ENCODE results near the gene KRTAP20-4. TPM values are rescaled to one million over a fixed set of nuclear protein-coding genes. Genes with fewer than 3 reads are reported as not detected.

The KRTAP20-4 gene
- total RNA-seq, 1 experiment from 2014 or later: not detected

GRCh38 chr21:30615199-30615598 is 5.2 kb upstream of the KRTAP20-4 start:
- H3K9me3 ChIP-seq: no peaks in the 10 kb centered on the region
- CTCF ChIA-PET: no interaction called here

GRCh38 chr21:30616125-30616524 is 4.3 kb upstream of the KRTAP20-4 start, which contains the start of gene KRTAP20-1:
Gene KRTAP20-1 (plus strand): TSS chr21:30616425. CDS start chr21:30616455, 30 bp downstream.
- intact Hi-C loops (cut with micrococcal nuclease; ENCODE audit: unreplicated experiment): no loop called here
- Histone ChIP-seq H3K27me3 (replicated peaks; ENCODE audit: control insufficient read depth, insufficient read depth, low read length) (no peaks in the 10 kb centered on the region), H3K9me3 (no peaks in the 10 kb centered on the region), H3K4me1 (no peaks in the 10 kb centered on the region), H3K36me3 (ENCODE audit: control insufficient read depth, insufficient read depth, low read length) (no peaks in the 10 kb centered on the region), H3K4me3 (ENCODE audit: low read depth, low read length) (no peak within 1 kb of the TSS)
- DNase-seq: no peak
- no peaks in the 10 kb centered on the region for H3K27me3 Mint-ChIP-seq (ENCODE audit: insufficient read depth, unreplicated experiment)
- ChIA-PET POLR2A (no interaction called here), CTCF (no interaction called here)
- peaks cover 2% of the 10 kb centered on the region for H3K9me3 Mint-ChIP-seq (ENCODE audit: unreplicated experiment)
- no peak for TF ChIP-seq CTCF (IDR thresholded peaks at IDR 0.05; ENCODE audit: insufficient read depth in 1 of 2, low read depth in 1 of 2, low read length in 1 of 2, severe bottlenecking in 1 of 2, unreplicated experiment in 1 of 2)
- no peak within 1 kb of the TSS for H3K27ac Mint-ChIP-seq (ENCODE audit: unreplicated experiment)
- no peak within 1 kb of the TSS for H3K4me3 Mint-ChIP-seq (ENCODE audit: unreplicated experiment)
- BruUV-seq (replicated peaks): no TSS peak
- H3K36me3 Mint-ChIP-seq (ENCODE audit: insufficient read depth, unreplicated experiment): no peaks in the 10 kb centered on the region
- H3K4me1 Mint-ChIP-seq (ENCODE audit: low read depth, unreplicated experiment): no peaks in the 10 kb centered on the region

More at GRCh38 chr21:30615199-30615598, 5.2 kb upstream of the KRTAP20-4 start:
- H3K4me1 ChIP-seq: no peaks in the 10 kb centered on the region
- Mint-ChIP-seq H3K36me3 (ENCODE audit: insufficient read depth, unreplicated experiment) (no peaks in the 10 kb centered on the region), H3K27ac (ENCODE audit: unreplicated experiment) (no peak overlapping the region), H3K27me3 (ENCODE audit: insufficient read depth, unreplicated experiment) (no peaks in the 10 kb centered on the region), H3K9me3 (ENCODE audit: unreplicated experiment) (peaks cover 8% of the 10 kb centered on the region), H3K4me1 (ENCODE audit: low read depth, unreplicated experiment) (no peaks in the 10 kb centered on the region), H3K4me3 (ENCODE audit: unreplicated experiment) (no peak overlapping the region)
- no peak for DNase-seq
- no peaks in the 10 kb centered on the region for H3K27me3 ChIP-seq (replicated peaks; ENCODE audit: control insufficient read depth, insufficient read depth, low read length)
- POLR2A ChIA-PET: no interaction called here
- intact Hi-C loops (cut with micrococcal nuclease; ENCODE audit: unreplicated experiment): no loop called here
- no peak overlapping the region for H3K4me3 ChIP-seq (ENCODE audit: low read depth, low read length)
- no peak for TF ChIP-seq CTCF (IDR thresholded peaks at IDR 0.05; ENCODE audit: insufficient read depth in 1 of 2, low read depth in 1 of 2, low read length in 1 of 2, severe bottlenecking in 1 of 2, unreplicated experiment in 1 of 2)
- no TSS peak for BruUV-seq (replicated peaks)
- no peaks in the 10 kb centered on the region for H3K36me3 ChIP-seq (ENCODE audit: control insufficient read depth, insufficient read depth, low read length)

DNA sequence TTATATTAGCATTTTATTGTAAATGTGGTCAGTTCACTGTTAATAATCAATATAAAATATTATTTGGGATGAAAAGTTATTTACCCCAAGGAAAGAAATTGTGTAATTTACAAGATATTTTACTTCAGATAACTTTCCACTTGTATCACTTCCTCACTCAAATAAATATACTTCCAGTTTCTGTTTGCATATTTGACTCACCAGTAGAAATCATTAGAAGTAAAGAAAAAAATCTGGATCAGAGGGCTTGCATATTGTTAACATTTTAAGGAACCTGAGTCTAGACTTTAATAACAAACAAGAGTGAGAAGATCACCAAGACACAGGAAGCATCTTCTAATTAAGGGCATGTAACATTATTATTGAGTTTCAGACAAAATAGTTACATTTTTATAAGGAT is 347 bp upstream of the KRTAP20-4 start:
- POLR2A ChIA-PET: no interaction called here
- CTCF ChIA-PET: no interaction called here
- TF ChIP-seq CTCF (IDR thresholded peaks at IDR 0.05; ENCODE audit: insufficient read depth in 1 of 2, low read depth in 1 of 2, low read length in 1 of 2, severe bottlenecking in 1 of 2, unreplicated experiment in 1 of 2): no peak
- intact Hi-C loops (cut with micrococcal nuclease; ENCODE audit: unreplicated experiment): no loop called here
- H3K36me3 Mint-ChIP-seq (ENCODE audit: insufficient read depth, unreplicated experiment): no peaks in the 10 kb centered on the region
- H3K27me3 ChIP-seq (replicated peaks; ENCODE audit: control insufficient read depth, insufficient read depth, low read length): no peaks in the 10 kb centered on the region
- H3K9me3 Mint-ChIP-seq (ENCODE audit: unreplicated experiment): no peaks in the 10 kb centered on the region
- no peak for DNase-seq
- no TSS peak for BruUV-seq (replicated peaks)
- H3K4me3 ChIP-seq (ENCODE audit: low read depth, low read length): no peak overlapping the region
- H3K4me1 Mint-ChIP-seq (ENCODE audit: low read depth, unreplicated experiment): no peaks in the 10 kb centered on the region
- H3K36me3 ChIP-seq (ENCODE audit: control insufficient read depth, insufficient read depth, low read length): no peaks in the 10 kb centered on the region
- no peaks in the 10 kb centered on the region for H3K9me3 ChIP-seq
- H3K27ac Mint-ChIP-seq (ENCODE audit: unreplicated experiment): no peak overlapping the region
- H3K4me3 Mint-ChIP-seq (ENCODE audit: unreplicated experiment): no peak overlapping the region
- H3K27me3 Mint-ChIP-seq (ENCODE audit: insufficient read depth, unreplicated experiment): no peaks in the 10 kb centered on the region
- H3K4me1 ChIP-seq: no peaks in the 10 kb centered on the region
